Trophoblast cell (in vitro differentiated cells and primary cell): ENCODE results near the gene FOXJ3.

Source experiments
- DNase-seq, 2 donors: peaks; one replicate each; pipeline ENCODE4 v3.0.0-alpha.2; 2016
- H2AFZ ChIP-seq: 2 replicates; pipeline ENCODE4 v1.6.1; 2013; ENCODE audit warnings: low read length, moderate library complexity, mild to moderate bottlenecking; ENCODE audit not compliant: insufficient read depth, poor library complexity
- H2AK5ac ChIP-seq: 2 replicates; pipeline ENCODE4 v1.6.1; 2013; ENCODE audit warnings: mild to moderate bottlenecking, low read length
- H2BK120ac ChIP-seq: 2 replicates; pipeline ENCODE4 v1.6.1; 2013; ENCODE audit warnings: low read length, mild to moderate bottlenecking, moderate library complexity; ENCODE audit not compliant: insufficient read depth, poor library complexity
- H2BK12ac ChIP-seq: 2 replicates; pipeline ENCODE4 v1.6.1; 2013; ENCODE audit warnings: mild to moderate bottlenecking, low read length, moderate library complexity
- H2BK5ac ChIP-seq: 2 replicates; pipeline ENCODE4 v1.6.1; 2013; ENCODE audit warnings: low read length, low read depth, moderate library complexity, mild to moderate bottlenecking; ENCODE audit not compliant: poor library complexity
- H3K14ac ChIP-seq: 2 replicates; pipeline ENCODE4 v1.6.1; 2013; ENCODE audit warnings: mild to moderate bottlenecking, low read length
- H3K18ac ChIP-seq: 2 replicates; pipeline ENCODE4 v1.6.1; 2013; ENCODE audit warnings: mild to moderate bottlenecking, low read length
- H3K23ac ChIP-seq: 2 replicates; pipeline ENCODE4 v1.6.1; 2013; ENCODE audit warnings: low read length
- H3K27ac ChIP-seq: 2 replicates; pipeline ENCODE4 v1.5.1; 2013; ENCODE audit warnings: low read depth, mild to moderate bottlenecking, inconsistent platforms, low read length, moderate library complexity
- H3K27me3 ChIP-seq: 2 replicates; pipeline ENCODE4 v1.6.1; 2013; ENCODE audit warnings: inconsistent platforms, mild to moderate bottlenecking, low read length, moderate library complexity; ENCODE audit not compliant: insufficient read depth
- H3K36me3 ChIP-seq, 2 experiments: 1 replicate in 1 of 2; 2 replicates in 1 of 2; pipeline ENCODE4 v1.6.1; 2013; ENCODE audit warnings: low read length in 2 of 2, mild to moderate bottlenecking in 2 of 2, moderate library complexity in 1 of 2; ENCODE audit not compliant: insufficient read depth in 2 of 2, control insufficient read depth in 1 of 2
- H3K4ac ChIP-seq: 2 replicates; pipeline ENCODE4 v1.6.1; 2013; ENCODE audit warnings: low read depth, mild to moderate bottlenecking, low read length, moderate library complexity
- H3K4me1 ChIP-seq, 2 experiments: 1 replicate in 1 of 2; 2 replicates in 1 of 2; pipeline ENCODE4 v1.6.1; 2013; ENCODE audit warnings: low read length in 2 of 2, mild to moderate bottlenecking in 2 of 2, moderate library complexity in 1 of 2; ENCODE audit not compliant: insufficient read depth in 2 of 2, control insufficient read depth in 1 of 2
- H3K4me2 ChIP-seq: 2 replicates; pipeline ENCODE4 v1.6.1; 2013; ENCODE audit warnings: inconsistent platforms, mild to moderate bottlenecking, low read length, moderate library complexity
- H3K4me3 ChIP-seq: 2 replicates; pipeline ENCODE4 v1.5.1; 2013; ENCODE audit warnings: mild to moderate bottlenecking, low read depth, low read length, inconsistent platforms
- H3K79me1 ChIP-seq: one replicate; pipeline ENCODE4 v1.6.1; 2013; ENCODE audit warnings: low read length
- H3K79me2 ChIP-seq: 2 replicates; pipeline ENCODE4 v1.6.1; 2013; ENCODE audit warnings: low read length, mild to moderate bottlenecking; ENCODE audit not compliant: control insufficient read depth, insufficient read depth, poor library complexity
- H3K9ac ChIP-seq: 2 replicates; pipeline ENCODE4 v1.6.1; 2013; ENCODE audit warnings: mild to moderate bottlenecking, low read length
- H3K9me3 ChIP-seq: 2 replicates; pipeline ENCODE4 v1.6.1; 2013; ENCODE audit warnings: low read depth, mild to moderate bottlenecking, control low read depth, inconsistent platforms, low read length; ENCODE audit not compliant: insufficient read depth
- H4K12ac ChIP-seq: 2 replicates; pipeline ENCODE4 v1.6.1; 2013; ENCODE audit warnings: low read depth, mild to moderate bottlenecking, low read length, moderate library complexity
- H4K8ac ChIP-seq: 2 replicates; pipeline ENCODE4 v1.6.1; 2013; ENCODE audit warnings: low read depth, mild to moderate bottlenecking, low read length, moderate library complexity
- H4K91ac ChIP-seq: one replicate; pipeline ENCODE4 v1.6.1; 2013; ENCODE audit warnings: low read depth, mild to moderate bottlenecking, low read length, moderate library complexity
- WGBS: extraction: QIAGEN DNeasy Blood & Tissue Kit; methylation state at CpG from one replicate; pipeline ENCODE4 v1.1.7; 2013; ENCODE audit warnings: missing lambda C conversion rate; ENCODE audit not compliant: insufficient read length, insufficient coverage; ENCODE audit errors: extremely low coverage; 5-methylcytosine and 5-hydroxymethylcytosine counted together

The FOXJ3 gene

GRCh38 chr1:42288311-42288985 is 46.6 kb downstream of the FOXJ3 start:
- no peak overlapping the region for H2BK120ac ChIP-seq
- no CpG with 5 or more reads among the region's 1 CpG for WGBS

GRCh38 chr1:42282867-42283583 is 52.0 kb downstream of the FOXJ3 start:
- Histone ChIP-seq H3K4me1 (no peaks in the 10 kb centered on the region), H2BK5ac (no peak overlapping the region), H3K14ac (no peak overlapping the region), H3K27ac (no peak overlapping the region), H2AFZ (no peak overlapping the region), H3K4me3 (no peak overlapping the region), H2BK120ac (no peak overlapping the region), H3K36me3 (peaks cover 0 to 1% of the 10 kb centered on the region in 2 experiments), H3K79me2 (no peaks in the 10 kb centered on the region), H2BK12ac (no peak overlapping the region), H3K9ac (no peak overlapping the region), H4K12ac (no peak overlapping the region), H3K27me3 (no peaks in the 10 kb centered on the region), H4K8ac (no peak overlapping the region), H3K4me2 (no peak overlapping the region), H3K23ac (no peak overlapping the region), H3K9me3 (no peaks in the 10 kb centered on the region), H3K79me1 (no peaks in the 10 kb centered on the region), H2AK5ac (no peak overlapping the region), H3K18ac (no peak overlapping the region), H3K4ac (no peak overlapping the region), H4K91ac (no peak overlapping the region)
- no CpG with 5 or more reads among the region's 5 CpGs for WGBS
- DNase-seq: peak; percentile 32 to 81

More at GRCh38 chr1:42288311-42288985, 46.6 kb downstream of the FOXJ3 start:
- no peak overlapping the region for H3K9ac ChIP-seq
- no peak overlapping the region for H3K27ac ChIP-seq
- H3K14ac ChIP-seq: no peak overlapping the region
- no peak overlapping the region for H4K12ac ChIP-seq
- H3K4me2 ChIP-seq: no peak overlapping the region
- no peaks in the 10 kb centered on the region for H3K79me1 ChIP-seq
- H4K91ac ChIP-seq: no peak overlapping the region
- no peak overlapping the region for H3K18ac ChIP-seq
- no peaks in the 10 kb centered on the region for H3K27me3 ChIP-seq
- no peaks in the 10 kb centered on the region for H3K9me3 ChIP-seq
- H2AK5ac ChIP-seq: no peak overlapping the region
- H2AFZ ChIP-seq: no peak overlapping the region
- no peak overlapping the region for H3K23ac ChIP-seq
- H4K8ac ChIP-seq: no peak overlapping the region
- DNase-seq: no peak
- peaks cover 2% of the 10 kb centered on the region for H3K79me2 ChIP-seq
- no peak overlapping the region for H3K4ac ChIP-seq
- no peak overlapping the region for H2BK12ac ChIP-seq
- no peak overlapping the region for H2BK5ac ChIP-seq
- no peak overlapping the region for H3K4me3 ChIP-seq
- peaks cover 0 to 1% of the 10 kb centered on the region in 2 experiments for H3K36me3 ChIP-seq
- H3K4me1 ChIP-seq: no peaks in the 10 kb centered on the region

- no peak overlapping the region for H3K27ac ChIP-seq
- peak; percentile 63 to 83 for DNase-seq
- no peak overlapping the region for H2BK120ac ChIP-seq
- H3K9ac ChIP-seq: no peak overlapping the region
- H2AFZ ChIP-seq: no peak overlapping the region
- H3K18ac ChIP-seq: no peak overlapping the region
- no peak overlapping the region for H2BK5ac ChIP-seq
- no peak overlapping the region for H4K91ac ChIP-seq
- no peak overlapping the region for H3K4me3 ChIP-seq
- H3K36me3 ChIP-seq: peaks cover 0 to under 1% of the 10 kb centered on the region in 2 experiments
- H2BK12ac ChIP-seq: no peak overlapping the region
- no peak overlapping the region for H3K14ac ChIP-seq
- no peak overlapping the region for H2AK5ac ChIP-seq
- no peak overlapping the region for H4K8ac ChIP-seq
- H3K4me2 ChIP-seq: no peak overlapping the region
- no peaks in the 10 kb centered on the region for H3K27me3 ChIP-seq
- no peaks in the 10 kb centered on the region for H3K9me3 ChIP-seq
- WGBS: no CpG with 5 or more reads among the region's 2 CpGs
- H3K23ac ChIP-seq: no peak overlapping the region
- H4K12ac ChIP-seq: no peak overlapping the region
- no peak overlapping the region for H3K4ac ChIP-seq
- no peaks in the 10 kb centered on the region for H3K4me1 ChIP-seq
- H3K79me2 ChIP-seq: no peaks in the 10 kb centered on the region
- no peaks in the 10 kb centered on the region for H3K79me1 ChIP-seq
These were observed 52.9 kb downstream of the FOXJ3 start for GRCh38 chr1:42282024-42282579.

GRCh38 chr1:42280821-42281220 is 54.2 kb downstream of the FOXJ3 start:
- no peak for DNase-seq
- Histone ChIP-seq H3K27ac (no peak overlapping the region), H4K91ac (no peak overlapping the region), H3K18ac (no peak overlapping the region), H3K4ac (no peak overlapping the region), H3K23ac (no peak overlapping the region), H4K8ac (no peak overlapping the region), H2BK120ac (no peak overlapping the region), H3K79me2 (no peaks in the 10 kb centered on the region), H3K36me3 (peaks cover 1% of the 10 kb centered on the region in 2 experiments), H3K9ac (no peak overlapping the region), H2BK5ac (no peak overlapping the region), H3K9me3 (no peaks in the 10 kb centered on the region), H3K4me3 (no peak overlapping the region), H3K4me2 (no peak overlapping the region), H4K12ac (no peak overlapping the region), H3K14ac (no peak overlapping the region), H2AFZ (no peak overlapping the region), H3K79me1 (no peaks in the 10 kb centered on the region), H3K4me1 (no peaks in the 10 kb centered on the region), H2AK5ac (no peak overlapping the region), H3K27me3 (no peaks in the 10 kb centered on the region), H2BK12ac (no peak overlapping the region)
- WGBS: no CpG with 5 or more reads among the region's 1 CpG
